ENCODE data around the gene HTR7.

HTR7 gene

DNA sequence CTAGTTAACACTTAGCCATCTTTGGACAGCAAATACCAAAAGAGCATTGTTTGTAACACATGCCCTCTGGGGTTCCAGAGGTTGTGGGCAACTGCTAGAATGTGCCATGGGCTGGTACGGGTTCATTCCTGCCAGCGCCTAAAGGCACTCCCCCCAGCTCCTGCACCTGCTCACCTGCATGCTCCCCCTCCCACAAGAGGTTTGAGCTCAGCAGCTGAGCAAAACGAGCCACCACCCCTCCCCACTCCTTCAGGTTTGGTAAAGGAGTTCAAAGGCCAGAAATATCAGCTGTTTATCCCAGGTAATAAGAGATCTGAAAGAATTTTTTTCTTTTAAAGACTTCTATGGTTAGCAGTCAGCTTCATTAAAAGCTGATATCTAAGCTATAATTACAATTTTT is 53.5 kb downstream of the HTR7 start:
- DNase-seq (ENCODE audit: low read depth): no peak

DNA sequence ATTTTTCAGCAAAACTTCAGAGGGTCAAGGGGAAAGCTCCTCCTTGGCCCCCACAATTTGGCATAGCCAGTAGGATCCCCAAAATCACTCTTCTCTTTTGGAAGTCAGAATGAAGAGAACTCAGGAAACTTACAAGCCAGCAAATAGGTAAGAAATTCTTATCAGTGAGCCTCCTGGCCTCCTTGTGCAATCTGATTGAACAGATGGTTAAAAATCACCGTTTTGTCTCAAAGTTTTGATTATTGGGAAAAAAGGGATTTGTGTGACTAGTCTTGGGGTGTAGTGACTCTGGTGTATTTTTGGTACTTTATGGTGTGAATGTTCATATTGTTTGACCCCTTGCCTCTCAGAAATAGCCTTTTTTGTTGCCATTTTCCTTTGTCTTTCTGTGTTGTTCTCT is 56.2 kb downstream of the HTR7 start:
- no peak for DNase-seq (ENCODE audit: low read depth)

DNA sequence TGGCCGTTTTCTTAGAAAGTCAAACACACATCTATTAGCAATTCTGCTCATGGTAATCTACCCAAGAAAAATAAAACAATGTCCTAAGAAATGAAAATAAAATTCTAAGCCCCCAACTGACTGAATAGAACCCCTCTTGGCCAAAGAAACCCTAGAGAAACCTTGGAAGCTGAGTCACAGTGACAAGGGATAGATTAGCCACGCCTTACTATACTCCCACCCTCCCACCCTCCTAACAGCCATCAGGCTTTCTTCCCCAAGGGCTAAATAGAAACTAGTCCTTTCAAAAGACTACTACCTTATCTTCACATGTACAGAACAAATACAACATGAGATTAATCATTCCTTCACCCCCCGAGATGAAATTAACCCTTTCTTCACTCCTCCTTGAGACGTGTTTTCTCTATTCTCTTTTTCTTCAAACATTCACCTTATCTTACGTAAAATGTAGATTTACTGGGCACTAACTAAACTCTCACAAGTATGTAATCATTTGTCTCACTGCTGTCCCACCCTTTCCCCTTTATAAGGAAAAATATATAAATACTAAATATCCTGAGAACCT is 57.5 kb downstream of the HTR7 start:
- no peak for DNase-seq (ENCODE audit: low read depth)

DNA sequence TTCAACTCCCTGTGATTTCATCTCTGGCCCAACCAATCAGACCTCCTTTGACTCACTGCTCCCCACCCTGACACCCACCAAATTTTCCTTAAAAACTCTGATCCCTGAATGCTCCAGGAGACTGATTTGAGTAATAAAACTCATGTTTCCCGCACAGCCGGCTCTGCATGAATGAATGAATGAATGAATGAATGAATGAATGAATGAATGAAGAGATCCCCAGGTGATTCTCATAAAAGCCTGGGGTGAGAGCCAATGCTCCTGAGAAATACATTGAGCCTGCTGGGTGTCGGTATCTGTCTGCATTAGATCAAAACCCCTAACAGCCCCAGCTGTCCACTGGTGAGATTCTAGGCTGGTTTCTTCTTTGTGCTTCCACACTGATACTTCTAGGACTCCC is 58.7 kb downstream of the HTR7 start:
- DNase-seq (ENCODE audit: low read depth): no peak

DNA sequence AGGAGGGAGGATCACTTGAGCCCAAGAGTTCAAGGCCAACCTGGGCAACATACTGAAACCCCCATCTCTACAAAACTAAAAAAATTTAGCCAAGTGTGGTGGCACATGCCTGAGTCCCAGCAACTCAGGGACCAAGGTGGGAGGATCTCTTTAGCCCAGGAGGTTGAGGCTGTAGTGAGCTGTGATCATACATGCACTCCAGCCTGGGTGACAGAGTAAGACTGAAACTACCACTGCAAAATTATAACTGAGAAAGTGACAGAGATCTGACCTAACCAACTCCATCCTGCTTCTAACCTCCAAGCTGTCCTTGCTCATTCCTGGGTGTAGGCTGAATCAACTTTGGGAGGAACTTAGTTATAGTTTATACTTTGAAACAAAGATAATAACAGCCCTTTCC is 59.4 kb downstream of the HTR7 start:
- no peak for DNase-seq (ENCODE audit: low read depth)

DNA sequence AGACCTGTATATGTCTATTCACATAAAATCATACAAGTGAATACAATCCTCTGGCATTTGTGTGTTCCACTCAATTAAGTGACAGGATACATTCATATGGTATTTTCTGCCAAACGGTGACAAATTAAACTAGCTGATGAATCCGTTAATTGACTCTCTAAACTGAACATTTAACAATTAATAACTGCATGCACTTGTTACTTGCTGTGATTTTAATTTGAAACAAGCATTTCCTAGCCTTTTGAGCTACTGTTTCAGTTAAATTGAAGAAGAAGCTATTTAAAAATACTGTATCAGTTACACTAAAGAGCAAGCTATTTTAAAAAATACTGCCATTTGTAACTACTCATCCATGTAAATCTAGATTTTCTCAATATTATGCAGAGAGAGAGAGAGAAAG is 67.4 kb downstream of the HTR7 start:
- no peak for DNase-seq (ENCODE audit: low read depth)

DNA sequence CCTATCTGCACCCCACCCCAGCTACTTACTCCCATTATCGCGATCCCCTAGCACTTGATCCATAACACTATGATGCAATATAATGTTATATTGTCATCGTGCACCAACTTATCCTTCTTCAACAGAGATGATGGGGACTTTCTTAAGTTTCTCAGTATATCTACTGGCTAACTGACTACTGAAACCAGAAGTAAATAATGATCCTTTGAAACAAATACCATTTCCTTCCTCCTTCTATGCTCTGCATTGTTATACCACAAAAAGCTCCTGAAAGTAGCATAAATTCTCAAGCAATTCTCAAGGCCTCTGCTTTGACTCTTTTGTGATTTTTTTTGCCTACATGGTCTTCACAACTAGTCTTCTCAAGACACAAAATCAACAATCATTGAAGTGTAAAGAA is 68.9 kb downstream of the HTR7 start:
- DNase-seq (ENCODE audit: low read depth): no peak

DNA sequence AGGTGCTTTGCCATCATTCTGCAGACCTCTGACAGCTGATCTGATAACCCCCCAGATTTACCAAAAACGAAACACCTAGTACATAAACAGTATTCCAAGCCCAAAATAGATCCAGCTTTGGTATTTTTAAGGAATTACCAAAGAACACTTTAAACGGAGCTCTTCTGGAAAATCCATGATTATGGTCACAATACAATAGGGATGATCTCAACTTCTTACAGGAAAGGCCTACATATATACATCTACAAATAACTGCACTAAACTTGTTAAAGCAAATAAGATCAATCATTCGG is 69.7 kb downstream of the HTR7 start:
- DNase-seq (ENCODE audit: low read depth): no peak

DNA sequence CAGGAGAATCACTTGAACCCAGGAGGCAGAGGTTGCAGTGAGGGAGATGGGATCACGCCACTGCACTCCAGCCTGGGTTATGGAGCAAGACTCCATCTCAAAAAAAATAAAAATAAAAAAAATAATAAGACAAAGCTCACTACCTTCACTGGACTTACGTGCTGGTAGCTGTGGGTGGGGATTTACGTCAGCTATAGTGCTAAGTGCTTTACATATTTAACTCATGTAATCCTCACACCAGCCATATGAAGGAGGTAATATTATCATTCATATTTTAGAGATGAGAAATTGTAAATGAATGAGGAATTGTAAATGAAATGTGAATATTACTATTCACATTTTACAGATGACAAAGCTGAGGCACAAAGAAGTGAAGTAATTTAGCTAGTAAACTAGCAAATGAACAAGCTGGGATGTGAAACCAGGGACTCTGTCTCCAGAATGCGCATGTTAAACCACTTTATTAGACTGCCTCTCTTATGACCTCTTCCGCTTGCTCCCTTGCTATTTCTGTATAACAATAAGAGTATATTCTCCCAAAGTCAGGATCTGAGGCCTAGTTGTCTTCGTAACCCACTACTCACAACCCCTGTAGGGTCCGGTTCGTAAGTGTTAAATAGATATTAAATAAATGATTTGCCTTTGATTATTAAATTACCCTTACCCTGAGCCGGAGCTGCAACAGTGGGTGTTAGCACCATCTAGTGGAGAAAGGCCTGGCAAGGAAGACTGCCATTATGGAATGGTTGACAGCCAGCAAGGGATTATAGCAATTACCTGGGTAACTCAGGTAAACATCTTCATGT is 70.2 kb downstream of the HTR7 start:
- no peak for DNase-seq (ENCODE audit: low read depth)

DNA sequence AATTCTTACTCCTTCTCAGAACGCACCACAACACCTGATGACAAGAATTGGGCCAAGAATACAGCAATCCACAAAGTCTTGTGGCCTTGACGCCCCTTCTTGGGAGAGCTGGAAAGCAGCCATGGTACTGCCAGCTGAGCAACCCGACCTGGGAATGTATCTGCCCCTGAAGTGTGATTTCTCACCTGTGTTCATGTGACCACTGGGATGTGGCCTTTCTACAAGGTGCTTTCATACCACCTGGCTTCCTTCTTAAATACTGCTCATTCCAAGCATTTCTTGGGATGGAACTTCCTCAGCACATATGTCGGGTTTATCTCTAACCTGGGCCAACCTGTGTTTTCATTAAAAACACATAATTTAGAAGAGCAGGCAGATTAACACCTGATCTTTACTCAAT is 72.1 kb downstream of the HTR7 start:
- DNase-seq (ENCODE audit: low read depth): no peak

DNA sequence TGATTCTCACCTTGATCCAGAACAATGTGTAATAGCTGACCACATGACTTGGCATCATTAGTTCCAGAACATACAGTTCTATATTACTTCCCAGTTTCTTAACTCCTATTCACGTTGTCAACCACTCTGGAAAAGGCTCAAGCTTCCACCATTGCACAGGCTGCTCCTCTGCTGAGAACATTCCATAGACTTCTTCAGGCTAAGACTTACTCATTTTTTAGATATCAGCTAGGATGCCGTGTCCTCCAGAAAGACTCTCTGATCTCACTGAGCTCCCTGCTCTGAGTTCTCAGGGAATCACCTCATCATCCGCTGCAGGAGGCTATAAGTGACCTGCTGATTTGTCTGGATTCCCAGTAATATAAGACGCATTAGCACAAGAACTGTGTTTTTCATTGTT is 73.1 kb downstream of the HTR7 start:
- DNase-seq (ENCODE audit: low read depth): no peak

DNA sequence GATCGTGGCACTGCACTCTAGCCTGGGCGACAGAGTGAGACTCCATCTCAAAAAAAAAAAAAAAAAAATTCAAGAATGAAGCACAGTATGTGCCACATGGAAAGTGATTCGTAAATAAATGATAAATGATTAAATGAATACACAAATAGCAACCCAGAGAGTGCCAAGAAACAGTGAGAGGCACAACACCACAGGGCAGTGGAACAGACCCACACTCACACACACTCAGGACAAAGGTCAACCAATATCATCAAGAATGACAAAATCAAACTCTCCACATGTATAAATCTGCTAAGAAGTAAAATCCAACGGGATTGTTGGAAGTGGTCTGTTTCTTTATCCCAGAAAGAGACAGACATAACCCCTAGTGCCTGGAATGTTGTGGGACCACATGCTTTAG is 77.4 kb downstream of the HTR7 start:
- no peak for DNase-seq (ENCODE audit: low read depth)

DNA sequence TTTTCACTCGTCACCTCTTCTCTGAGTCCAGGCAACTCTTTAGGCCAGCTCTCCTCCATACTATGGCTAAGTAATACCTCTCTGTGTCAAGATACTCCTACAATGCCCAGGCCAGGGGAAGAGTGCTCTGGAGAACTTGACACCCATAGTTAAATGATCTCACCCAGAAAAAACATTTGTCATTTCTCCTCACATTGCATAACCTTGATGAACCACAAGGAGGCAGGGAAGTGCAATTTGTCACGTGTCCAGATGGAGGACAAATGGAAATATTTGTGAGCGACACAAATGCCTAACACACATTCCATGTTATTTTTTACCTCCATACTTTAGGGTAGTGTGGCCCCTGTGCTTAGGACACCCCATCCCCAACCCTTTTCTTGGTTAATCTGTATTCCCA is 78.3 kb downstream of the HTR7 start:
- DNase-seq (ENCODE audit: low read depth): no peak

DNA sequence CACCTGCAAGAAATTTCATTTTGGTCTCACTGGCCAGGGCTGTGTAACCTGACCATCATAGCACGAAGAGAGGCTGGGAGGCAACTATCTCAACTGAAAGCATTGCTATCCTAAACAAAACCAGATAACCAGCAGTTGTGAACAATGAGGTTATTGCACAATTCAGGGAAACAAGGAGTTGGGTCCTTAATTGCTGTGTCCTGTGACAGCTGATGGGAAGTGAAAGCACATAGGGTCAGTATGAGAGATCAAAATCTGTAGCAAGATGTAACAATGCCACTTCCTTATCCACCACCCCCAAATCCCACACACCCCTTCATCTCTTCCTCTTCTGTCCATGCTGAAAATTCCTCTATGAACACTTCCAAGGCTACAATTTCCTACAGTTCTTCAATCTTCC is 80.2 kb downstream of the HTR7 start:
- DNase-seq (ENCODE audit: low read depth): no peak

DNA sequence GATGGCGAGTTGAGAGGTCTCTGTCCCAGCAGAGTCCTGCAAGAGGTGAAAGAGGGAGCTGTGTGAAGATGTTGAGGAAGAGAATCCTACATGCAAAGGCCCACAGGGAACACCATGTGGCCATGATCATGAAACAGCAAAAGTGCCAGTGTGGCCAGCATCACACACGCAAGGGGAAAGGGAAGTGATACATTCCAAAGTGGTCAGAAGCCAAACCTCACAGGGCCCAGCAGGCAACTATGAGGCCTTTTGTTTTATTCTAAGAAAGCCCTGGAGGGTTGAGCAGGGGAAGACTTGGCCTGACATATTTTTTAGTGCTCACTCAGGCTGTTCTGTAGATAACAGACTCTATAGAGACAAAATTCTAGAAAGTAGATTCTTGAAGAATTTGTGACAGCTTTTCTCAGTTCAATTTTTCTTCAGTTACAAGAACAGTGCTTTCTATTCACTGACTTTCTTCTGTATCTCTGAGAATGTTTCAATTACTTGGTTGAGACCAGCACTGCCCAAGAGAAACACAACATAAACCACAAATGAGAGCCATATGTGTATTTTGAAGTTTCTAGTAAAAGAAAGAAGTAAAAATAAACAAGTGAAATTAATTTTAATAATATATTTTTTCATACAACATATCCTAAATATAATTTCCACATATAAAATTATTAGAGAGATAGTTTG is 82.3 kb downstream of the HTR7 start:
- DNase-seq (ENCODE audit: low read depth): no peak

DNA sequence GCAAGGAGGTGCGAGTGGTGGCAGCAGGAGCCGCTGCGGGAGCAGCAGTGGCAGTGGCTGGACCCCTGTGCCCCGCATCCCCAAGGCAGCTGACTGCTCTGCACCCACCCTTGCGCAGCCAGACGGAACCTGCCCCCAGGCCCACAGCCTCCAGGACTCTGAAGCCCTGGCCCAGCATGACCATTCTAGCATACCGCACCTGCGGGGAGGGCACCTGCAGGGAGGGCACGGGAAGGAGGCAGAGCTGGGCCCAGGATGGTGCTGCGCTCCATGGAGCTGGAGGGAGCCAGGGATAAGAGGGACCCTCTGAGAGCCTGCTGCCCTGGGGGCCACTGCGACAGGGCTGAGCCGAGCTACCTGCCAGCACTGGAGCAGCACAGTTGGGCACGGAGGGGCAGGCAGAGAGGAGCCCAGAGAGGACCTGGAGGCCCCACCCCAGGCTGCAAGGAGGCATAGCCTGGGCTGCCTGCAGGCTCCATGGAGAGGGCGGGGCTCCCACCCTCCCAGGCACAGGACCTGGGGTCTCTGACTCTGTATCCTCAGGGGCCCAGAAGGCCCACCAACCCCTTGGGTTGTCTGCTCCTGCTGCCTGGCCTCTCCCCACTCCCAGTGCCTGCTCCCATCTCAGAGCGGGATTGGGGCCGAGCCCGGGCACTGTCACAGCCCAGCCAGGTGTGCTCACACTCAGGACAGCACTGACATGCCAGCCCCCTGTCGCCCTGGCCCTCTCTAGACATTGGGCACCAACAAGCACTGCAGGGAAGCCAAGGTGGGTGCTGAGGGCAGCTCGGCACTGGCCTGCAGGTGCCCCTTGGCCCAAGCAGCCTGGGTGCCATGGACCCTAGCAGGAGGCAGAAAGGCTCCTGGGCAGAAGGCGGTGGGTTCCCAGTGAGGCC is 87.6 kb downstream of the HTR7 start:
- DNase-seq (ENCODE audit: low read depth): no peak

DNA sequence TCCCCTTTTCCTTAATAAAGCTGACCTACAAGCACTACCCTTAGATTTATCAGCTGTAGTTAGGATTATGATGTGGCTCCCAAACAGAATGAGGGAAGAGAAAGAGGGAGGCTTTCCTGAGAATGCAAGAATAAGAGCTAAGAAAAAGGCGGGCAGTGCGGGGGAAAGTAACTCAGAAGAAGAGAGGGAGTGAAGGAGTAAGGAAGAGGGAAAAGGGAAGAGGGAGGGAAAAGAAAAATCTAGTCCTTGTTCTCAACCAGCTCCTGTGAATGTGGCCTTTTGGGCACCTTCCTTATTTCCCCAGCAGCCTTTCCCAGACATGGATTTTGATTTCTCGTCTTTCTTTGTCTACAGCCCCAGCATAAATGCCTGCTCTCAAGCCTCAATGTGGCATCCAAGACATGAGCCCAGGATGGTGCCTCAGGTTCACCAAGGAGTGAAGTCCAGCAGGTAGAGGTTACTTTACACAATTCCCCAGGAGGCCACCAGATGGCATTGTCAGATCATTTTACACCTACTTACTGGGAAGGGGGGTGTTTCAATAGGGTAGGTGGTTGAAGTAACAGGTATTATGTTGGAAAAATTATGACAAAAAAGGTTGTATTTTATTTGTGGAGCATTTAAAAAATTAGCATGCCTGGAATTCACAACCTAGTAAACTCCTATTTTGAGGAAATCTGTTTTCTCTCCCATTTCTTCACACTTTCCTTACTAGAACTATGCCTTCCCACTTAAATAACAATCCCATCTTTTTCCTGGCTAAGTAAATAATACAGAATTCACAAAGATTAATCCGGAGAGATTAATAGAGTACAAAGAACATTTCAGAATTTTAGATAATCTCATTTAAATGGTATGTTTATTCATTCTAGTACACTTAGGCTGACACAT is 106.5 kb downstream of the HTR7 start:
- peak; percentile 15 for DNase-seq (ENCODE audit: low read depth)

DNA sequence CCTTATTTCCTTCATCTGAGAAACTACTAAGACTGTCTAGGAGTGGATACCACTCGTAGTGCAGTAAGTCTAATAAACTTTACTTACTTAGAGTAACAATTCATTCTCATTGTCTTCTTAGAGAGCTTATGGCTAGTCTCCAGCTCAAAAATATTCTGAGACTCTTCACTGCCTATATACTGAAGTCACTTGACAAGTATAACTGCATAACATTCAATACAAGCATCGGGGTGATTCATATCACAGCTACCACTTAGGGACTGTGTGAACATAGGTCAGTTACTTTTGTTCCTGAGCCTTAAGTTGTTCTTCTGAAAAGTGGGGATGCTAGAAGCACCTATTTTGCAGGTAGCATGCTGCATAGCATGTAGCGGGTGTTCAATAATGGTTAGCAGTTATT is 111.0 kb downstream of the HTR7 start:
- no peak for DNase-seq (ENCODE audit: low read depth)

DNA sequence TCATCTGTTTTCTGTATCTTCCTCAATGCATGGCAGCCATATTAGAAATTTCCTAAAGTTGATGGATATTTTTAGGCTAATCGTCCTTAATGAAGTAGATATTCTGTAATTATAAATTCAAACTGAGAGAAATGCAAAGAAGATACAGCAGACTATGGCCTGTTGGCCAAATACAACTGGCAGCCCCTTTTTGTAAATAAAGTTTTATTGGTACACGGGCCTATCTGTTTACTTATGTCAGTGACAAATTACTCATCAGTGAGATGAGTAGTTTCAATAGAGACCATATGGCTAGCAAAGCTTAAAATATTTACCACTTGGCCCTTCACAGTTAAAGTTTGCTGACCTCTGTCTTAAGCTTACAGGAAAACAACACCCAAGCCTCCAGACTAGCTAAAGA is 112.3 kb downstream of the HTR7 start:
- no peak for DNase-seq (ENCODE audit: low read depth)

DNA sequence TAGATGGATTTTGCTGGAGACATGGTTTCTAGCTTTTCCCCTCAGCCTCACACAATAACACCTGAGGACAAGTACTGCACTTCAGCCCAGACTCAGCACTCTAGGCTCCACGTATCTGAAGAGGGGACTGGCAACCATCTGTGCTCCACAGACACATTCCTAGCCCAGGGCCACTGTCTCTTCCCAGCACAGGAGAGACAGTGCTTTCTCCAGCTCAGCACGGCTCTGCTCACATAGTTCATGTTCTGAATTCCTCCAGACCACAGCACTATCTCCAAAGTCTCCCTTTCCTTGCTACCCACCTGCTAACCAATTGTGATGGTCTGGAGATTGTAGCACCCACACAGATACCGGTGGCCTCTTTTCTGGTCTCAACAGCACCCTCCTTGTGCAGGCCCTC is 114.5 kb downstream of the HTR7 start:
- DNase-seq (ENCODE audit: low read depth): no peak

DNA sequence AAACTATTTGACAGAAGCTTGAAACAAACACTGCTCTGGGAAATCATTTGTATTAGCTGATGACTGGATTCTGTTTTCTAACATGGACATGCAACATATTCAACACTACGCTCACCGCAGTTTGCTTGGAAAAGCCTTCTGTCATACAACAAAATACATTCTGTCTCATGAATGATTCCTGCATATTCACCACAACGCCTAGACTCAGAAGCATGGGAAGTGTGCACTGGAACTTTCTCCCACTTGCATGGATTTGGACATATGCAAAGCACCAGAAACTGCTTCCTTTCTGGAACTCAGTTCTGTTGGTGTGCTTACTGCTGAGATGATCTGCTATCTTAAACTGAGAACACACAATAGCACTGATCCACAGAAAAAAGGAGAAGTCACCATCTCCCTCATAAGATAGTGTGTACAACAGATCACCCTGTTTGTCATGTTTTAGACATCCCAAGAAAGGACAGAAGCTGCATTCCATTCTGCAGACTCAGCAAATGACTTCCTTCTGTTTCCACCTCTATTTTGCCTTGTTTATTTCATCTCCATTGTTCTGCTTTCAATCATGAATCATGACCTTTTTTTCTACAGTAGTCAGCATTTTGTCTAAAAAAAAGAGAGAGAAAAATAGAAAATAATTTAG is 115.8 kb downstream of the HTR7 start:
- DNase-seq (ENCODE audit: low read depth): peak; percentile 55
